Endothelial cell of umbilical vein (primary cell): ENCODE results near the gene PTPN14.

Experiments
- CTCF ChIP-seq, 2 donors: IDR thresholded peaks; 1 replicate in 1 of 2; 2 replicates in 1 of 2; pipeline ENCODE4 v1.5.1; 2011; ENCODE audit warnings: low read length in 2 of 2, mild to moderate bottlenecking in 2 of 2, moderate library complexity in 2 of 2, control low read depth in 1 of 2, inconsistent platforms in 1 of 2, low read depth in 1 of 2; ENCODE audit not compliant: insufficient read depth in 1 of 2; ENCODE audit errors: extremely low read depth in 1 of 2
- EZH2 ChIP-seq: IDR thresholded peaks from 2 replicates; pipeline ENCODE4 v1.6.1; 2012; ENCODE audit warnings: borderline replicate concordance, low read depth, mild to moderate bottlenecking, moderate library complexity, low read length, inconsistent platforms; ENCODE audit not compliant: severe bottlenecking
- GATA2 ChIP-seq: IDR thresholded peaks from 2 replicates; pipeline ENCODE4 v1.7.0; 2011; ENCODE audit warnings: low read depth, mild to moderate bottlenecking, moderate library complexity, mixed read lengths, low read length; ENCODE audit not compliant: insufficient read length, insufficient read depth
- MAX ChIP-seq: IDR thresholded peaks from 2 replicates; pipeline ENCODE4 v1.6.1; 2011; ENCODE audit not compliant: insufficient read depth, insufficient read length
- POLR2A ChIP-seq: IDR thresholded peaks from 2 replicates; pipeline ENCODE4 v1.6.1; 2012; ENCODE audit warnings: low read depth, mild to moderate bottlenecking, control low read depth, low read length
- POLR2AphosphoS5 ChIP-seq: IDR thresholded peaks from 2 replicates; pipeline ENCODE4 v1.6.1; 2012; ENCODE audit warnings: low read depth, mild to moderate bottlenecking, control low read depth, low read length, moderate library complexity; ENCODE audit not compliant: insufficient read depth

GRCh38 chr1:214582289-214582891 lies 31.0 kb upstream of the PTPN14 start:
- TF ChIP-seq EZH2, result no peak
- TF ChIP-seq CTCF (IDR thresholded peaks at IDR 0.05; ENCODE audit: extremely low read depth in 1 of 2, insufficient read depth in 1 of 2, low read depth in 1 of 2, low read length in 2 of 2), result no peak
- TF ChIP-seq POLR2AphosphoS5, result no peak
- no peak for TF ChIP-seq MAX
- TF ChIP-seq POLR2A, result no peak
- no peak for TF ChIP-seq GATA2
